HG02973 (cell line): ENCODE data around the gene RELB.

Experiments
- ATAC-seq: cut with Tn5 transposase; IDR thresholded peaks from one replicate; pipeline ENCODE4 v1.9.1; 2021; ENCODE audit warnings: moderate library complexity; ENCODE audit not compliant: unreplicated experiment

RELB gene

GRCh38 chr19:45079063-45079910, 78.0 kb downstream of the RELB start, which contains the start of gene GEMIN7:
GEMIN7 (plus strand) TSS chr19:45079260; CDS start chr19:45090115, 10,855 bp downstream.
- ATAC-seq = peak; percentile 24

GRCh38 chr19:45079911-45080370, 78.7 kb downstream of the RELB start:
- no peak for ATAC-seq

GRCh38 chr19:45082170-45082569, 80.9 kb downstream of the RELB start:
- ATAC-seq = no peak

GRCh38 chr19:45086480-45086879, 85.2 kb downstream of the RELB start:
- ATAC-seq = no peak

GRCh38 chr19:45087531-45087930, 86.3 kb downstream of the RELB start:
- ATAC-seq = no peak
